H1 (cell line): ENCODE results near the gene SOAT2. TPM values are rescaled to one million over a fixed set of nuclear protein-coding genes. Genes with fewer than 3 reads are reported as not detected.

ENCODE experiments used
- CTCF ChIA-PET: fragments of 300-600 bp; sonication (Branson Sonifier 250); formaldehyde crosslinking; loops from one replicate; lab custom pipeline; 2021; ENCODE audit not compliant: partially characterized antibody; lab: Charles Lee
- POLR2A ChIA-PET: fragments of 300-600 bp; sonication (Branson Sonifier 250); formaldehyde crosslinking; loops from one replicate; lab custom pipeline; 2021; ENCODE audit warnings: inconsistent platforms; ENCODE audit not compliant: partially characterized antibody; lab: Charles Lee
- DNase-seq, 2 experiments: peaks; one replicate each; pipeline versions ENCODE4 v3.0.0 to v3.0.0-alpha.2; 2010 to 2022; ENCODE audit warnings: low spot score in 2 of 2, low read depth in 1 of 2, mixed read lengths in 1 of 2
- FAIRE-seq: peaks from 2 replicates; lab custom pipeline; 2011; peaks lifted over from hg19 to GRCh38; lab: Jason Lieb, UNC
- H2AFZ ChIP-seq: 2 replicates; pipeline ENCODE4 v1.8.1; 2012; ENCODE audit warnings: low read length, inconsistent platforms
- H2AK5ac ChIP-seq: 2 replicates; pipeline ENCODE4 v1.6.1; 2013; ENCODE audit warnings: low read depth, low read length
- H2BK120ac ChIP-seq: replicated peaks from 2 replicates; pipeline ENCODE3; 2013; ENCODE audit warnings: low read depth, low read length, inconsistent platforms
- H2BK12ac ChIP-seq: 2 replicates; pipeline ENCODE4 v1.6.1; 2013; ENCODE audit warnings: low read depth, low read length
- H2BK15ac ChIP-seq: 2 replicates; pipeline ENCODE4 v1.6.1; 2013; ENCODE audit warnings: low read length
- H2BK20ac ChIP-seq: 2 replicates; pipeline ENCODE4 v1.6.1; 2013; ENCODE audit warnings: low read length
- H2BK5ac ChIP-seq: 2 replicates; pipeline ENCODE4 v1.6.1; 2013; ENCODE audit warnings: low read depth, low read length
- H3K14ac ChIP-seq: 2 replicates; pipeline ENCODE4 v1.6.1; 2013; ENCODE audit warnings: inconsistent platforms; ENCODE audit not compliant: insufficient read length
- H3K18ac ChIP-seq: 2 replicates; pipeline ENCODE4 v1.6.1; 2013; ENCODE audit warnings: low read length; ENCODE audit errors: extremely low read depth
- H3K23ac ChIP-seq: 2 replicates; pipeline ENCODE4 v1.6.1; 2013; ENCODE audit warnings: inconsistent platforms; ENCODE audit not compliant: insufficient read length
- H3K23me2 ChIP-seq: 2 replicates; pipeline ENCODE4 v1.6.1; 2013; ENCODE audit warnings: low read depth, low read length
- H3K27ac ChIP-seq: 2 replicates; pipeline ENCODE4 v1.6.1; 2011; ENCODE audit warnings: low read depth, low read length, inconsistent platforms
- H3K27me3 ChIP-seq, 4 experiments: replicated peaks in 1 of 4; 1 replicate in 1 of 4; 2 replicates in 3 of 4; pipeline versions ENCODE4 v1.6.1 to v1.8.1; 2011 to 2013; ENCODE audit warnings: low read length in 3 of 4, mild to moderate bottlenecking in 3 of 4, inconsistent platforms in 2 of 4, mixed read lengths in 2 of 4, moderate library complexity in 1 of 4; ENCODE audit not compliant: control insufficient read depth in 3 of 4, insufficient read depth in 3 of 4; ENCODE audit errors: extremely low read depth in 1 of 4
- H3K36me3 ChIP-seq, 4 experiments: 2 replicates each; pipeline versions ENCODE4 v1.6.1 to v1.8.1; 2011 to 2013; ENCODE audit warnings: mild to moderate bottlenecking in 4 of 4, low read length in 3 of 4, moderate library complexity in 2 of 4, control low read depth in 1 of 4, inconsistent platforms in 1 of 4; ENCODE audit not compliant: insufficient read depth in 4 of 4, control insufficient read depth in 2 of 4
- H3K4ac ChIP-seq: replicated peaks from 2 replicates; pipeline ENCODE3; 2013; ENCODE audit warnings: low read length, low read depth, mixed read lengths, inconsistent platforms; ENCODE audit not compliant: insufficient read length
- H3K4me1 ChIP-seq, 4 experiments: replicated peaks in 1 of 4; 1 replicate in 1 of 4; 2 replicates in 3 of 4; pipeline versions ENCODE4 v1.6.1 to v1.8.1; 2011 to 2013; ENCODE audit warnings: low read length in 3 of 4, inconsistent platforms in 2 of 4, mixed read lengths in 1 of 4; ENCODE audit not compliant: insufficient read depth in 4 of 4, control insufficient read depth in 3 of 4
- H3K4me2 ChIP-seq, 2 experiments: 2 replicates each; pipeline versions ENCODE4 v1.6.1 to v1.8.1; 2011 to 2013; ENCODE audit warnings: low read depth in 2 of 2, low read length in 2 of 2, control low read depth in 1 of 2, inconsistent platforms in 1 of 2, mild to moderate bottlenecking in 1 of 2; ENCODE audit not compliant: insufficient read depth in 1 of 2
- H3K4me3 ChIP-seq, 4 experiments: fragments of 200-600, 300-600 bp in 1 of 4; sonication (generic), shearing (Covaris generic), sonication (Bioruptor Twin) in 1 of 4; 2 replicates each; pipeline versions ENCODE4 v1.5.1 to v1.8.1; 2011 to 2016; ENCODE audit warnings: low read length in 4 of 4, low read depth in 3 of 4, control low read depth in 2 of 4, inconsistent platforms in 2 of 4, mild to moderate bottlenecking in 2 of 4, mixed read lengths in 1 of 4, moderate library complexity in 1 of 4; ENCODE audit not compliant: insufficient read depth in 2 of 4; ENCODE audit errors: extremely low read depth in 1 of 4
- H3K56ac ChIP-seq: replicated peaks from 2 replicates; pipeline ENCODE3; 2013; ENCODE audit warnings: low read depth, mild to moderate bottlenecking, mixed read lengths, low read length, inconsistent platforms; ENCODE audit not compliant: insufficient read length
- H3K79me1 ChIP-seq: 2 replicates; pipeline ENCODE4 v1.6.1; 2013; ENCODE audit warnings: low read depth, low read length, control low read depth
- H3K79me2 ChIP-seq, 2 experiments: 2 replicates each; pipeline versions ENCODE4 v1.6.1 to v1.8.1; 2012 to 2013; ENCODE audit warnings: low read length in 2 of 2, mild to moderate bottlenecking in 2 of 2, inconsistent platforms in 1 of 2; ENCODE audit not compliant: insufficient read depth in 2 of 2, control insufficient read depth in 1 of 2
- H3K9ac ChIP-seq, 4 experiments: replicated peaks in 1 of 4; 1 replicate in 1 of 4; 2 replicates in 3 of 4; pipeline versions ENCODE4 v1.6.1 to v1.8.1; 2011 to 2013; ENCODE audit warnings: low read depth in 3 of 4, low read length in 3 of 4, control low read depth in 2 of 4, mild to moderate bottlenecking in 2 of 4, moderate library complexity in 2 of 4, inconsistent platforms in 1 of 4; ENCODE audit errors: extremely low read depth in 1 of 4
- H3K9me3 ChIP-seq, 2 experiments: 2 replicates each; pipeline versions ENCODE4 v1.6.1 to v1.8.1; 2012 to 2013; ENCODE audit warnings: mild to moderate bottlenecking in 2 of 2, moderate library complexity in 2 of 2, control low read depth in 1 of 2, inconsistent platforms in 1 of 2, low read depth in 1 of 2, low read length in 1 of 2, mixed read lengths in 1 of 2; ENCODE audit not compliant: insufficient read depth in 2 of 2
- H4K20me1 ChIP-seq, 2 experiments: replicated peaks in 1 of 2; 2 replicates each; pipeline versions ENCODE3 to v1.8.1; 2011 to 2013; ENCODE audit warnings: inconsistent platforms in 2 of 2, low read length in 2 of 2, mild to moderate bottlenecking in 1 of 2; ENCODE audit not compliant: insufficient read depth in 2 of 2, control insufficient read depth in 1 of 2
- H4K5ac ChIP-seq: 2 replicates; pipeline ENCODE4 v1.6.1; 2013; ENCODE audit warnings: low read length, low read depth, mixed read lengths, inconsistent platforms; ENCODE audit not compliant: insufficient read length
- H4K8ac ChIP-seq: 2 replicates; pipeline ENCODE4 v1.8.0; 2013; ENCODE audit warnings: mild to moderate bottlenecking, moderate library complexity, low read length, inconsistent platforms; ENCODE audit not compliant: insufficient read depth; ENCODE audit errors: extremely low read depth
- H4K91ac ChIP-seq: replicated peaks from 2 replicates; pipeline ENCODE3; 2013; ENCODE audit warnings: low read length, mixed read lengths, inconsistent platforms; ENCODE audit not compliant: insufficient read length
- CHD2 ChIP-seq: IDR thresholded peaks from 2 replicates; pipeline ENCODE4 v1.6.1; 2012; ENCODE audit warnings: low read length, improper control_type of control experiment
- RAD21 ChIP-seq, 2 experiments: IDR thresholded peaks in 1 of 2; conservative IDR thresholded peaks in 1 of 2; 2 replicates each; pipeline ENCODE4 v1.6.1; 2011; ENCODE audit warnings: low read depth in 2 of 2, low read length in 2 of 2, improper control_type of control experiment in 1 of 2, inconsistent platforms in 1 of 2, mild to moderate bottlenecking in 1 of 2, moderate library complexity in 1 of 2
- WGBS, 2 experiments: shearing (Covaris generic) in 1 of 2; methylation state at CpG; one replicate each; pipeline versions ENCODE4 v1.1.6 to v1.1.7; 2013 to 2015; ENCODE audit warnings: low lambda C conversion rate in 2 of 2, mixed read lengths in 2 of 2, inconsistent platforms in 1 of 2, low coverage in 1 of 2, missing lambda C conversion rate in 1 of 2; ENCODE audit not compliant: insufficient replicate concordance in 2 of 2, insufficient coverage in 1 of 2, insufficient read length in 1 of 2; ENCODE audit errors: extremely low coverage in 1 of 2, missing lambda C conversion rate in 1 of 2; 5-methylcytosine and 5-hydroxymethylcytosine counted together
- polyA plus RNA-seq, 7 experiments: library from polyadenylated mRNA; depleted of rRNA in 3 of 7; stranded (reverse) in 5 of 7; unstranded in 2 of 7; fragments of >200 nt in 5 of 7; fragments of 200-250 nt in 2 of 7; gene quantifications; 1 replicate in 5 of 7; 2 replicates in 1 of 7; 4 replicates in 1 of 7; pipeline versions ENCODE4 v1.2.1 to v1.2.3, GENCODE V29; 2011 to 2013; ENCODE audit warnings: missing spikeins in 2 of 7, mixed read lengths in 2 of 7
- total RNA-seq: library from RNA; stranded (reverse); fragmentation: NEBNext Ultra II Directional; extraction: Animal tissue kit (Norgen Biotek cat#: 25700); gene quantifications from 2 replicates; pipeline ENCODE4 v1.2.1, GENCODE V29; 2021

The SOAT2 gene
- total and polyA plus RNA-seq, 2 of the 8 experiments (the other 6 are each of a cell fraction or from before 2014, with no cell fraction given): 0.08 TPM; not detected in 1

- H4K5ac ChIP-seq: no peak overlapping the region
- CTCF ChIA-PET: interaction anchor here (2.3 kb wide), 1 partner anchor 57 kb away, joined by 7 read pairs; no protein-coding TSS in a partner anchor
- TF ChIP-seq RAD21 (IDR thresholded peaks at IDR 0.05 in 1 of 2, conservative IDR thresholded peaks at IDR 0.05 in 1 of 2; ENCODE audit: low read depth in 2 of 2, low read length in 2 of 2) (no peak), CHD2 (no peak)
These were observed 19.7 kb downstream of the SOAT2 start for GRCh38 chr12:53122961-53123468.

More at GRCh38 chr12:53122961-53123468, 19.7 kb downstream of the SOAT2 start:
- no peak overlapping the region for H3K9ac ChIP-seq
- no peak overlapping the region for H2BK120ac ChIP-seq
- no peak overlapping the region for H2BK5ac ChIP-seq
- 0 out of 2 replicates have a peak, but pooled peaks cover 3% of the 10 kb centered on the region for H3K23me2 ChIP-seq
- no peak overlapping the region for H2BK15ac ChIP-seq
- POLR2A ChIA-PET: no interaction called here
- H2BK12ac ChIP-seq: no peak overlapping the region
- no peak overlapping the region for H3K14ac ChIP-seq
- no peaks in the 10 kb centered on the region for H3K4me1 ChIP-seq
- no peak overlapping the region for H3K4me2 ChIP-seq
- H3K9me3 ChIP-seq: no peaks in the 10 kb centered on the region
- no peak overlapping the region for H4K8ac ChIP-seq
- H3K4ac ChIP-seq: no peak overlapping the region
- H4K91ac ChIP-seq: no peak overlapping the region
- FAIRE-seq (no peak), DNase-seq (peak in 1 of 2 experiments; percentile 35)
- no peaks in the 10 kb centered on the region for H3K36me3 ChIP-seq
- no peak overlapping the region for H3K18ac ChIP-seq
- H2AFZ ChIP-seq: no peak overlapping the region
- H3K79me1 ChIP-seq: no peaks in the 10 kb centered on the region
- H3K23ac ChIP-seq: no peak overlapping the region
- no peaks in the 10 kb centered on the region for H3K79me2 ChIP-seq
- no peak overlapping the region for H3K27ac ChIP-seq
- H2BK20ac ChIP-seq: no peak overlapping the region
- no peak overlapping the region for H3K56ac ChIP-seq
- no peak overlapping the region for H3K4me3 ChIP-seq
- WGBS, 2 experiments: 91% methylated on average over 5 of the region's 10 CpGs; no CpG with 5 or more reads in 1 of the 2 experiments
- no peaks in the 10 kb centered on the region for H4K20me1 ChIP-seq
- H3K27me3 ChIP-seq: no peaks in the 10 kb centered on the region
- no peak overlapping the region for H2AK5ac ChIP-seq
